ENCODE results near the gene TTC39A. TPM values are rescaled to one million over a fixed set of nuclear protein-coding genes. Genes with fewer than 3 reads are reported as not detected.

The TTC39A gene
- total and polyA plus RNA-seq, 4 donors: 16.6 to 46.8 (median 28.5) TPM

DNA sequence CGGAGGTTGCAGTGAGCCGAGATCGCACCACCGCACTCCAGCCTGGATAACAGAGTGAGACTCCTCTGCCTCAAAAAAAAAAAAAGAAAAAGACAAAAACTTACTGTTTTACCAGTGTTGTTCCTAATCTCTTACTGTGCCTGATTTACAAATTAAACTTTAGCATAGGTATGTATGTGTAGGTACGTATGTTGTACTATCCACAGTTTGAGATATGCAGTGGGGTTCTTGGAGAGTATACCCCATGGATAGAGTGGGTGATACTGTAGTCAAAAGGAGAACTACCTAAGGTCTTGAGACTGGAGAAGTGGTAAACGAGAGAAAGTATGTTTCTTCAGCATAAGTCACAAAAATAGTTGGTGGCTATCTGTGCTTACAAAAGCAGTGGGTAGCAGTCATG lies 55.7 kb downstream of the TTC39A start:
- peaks cover 4 to 17% (median 9%) of the 10 kb centered on the region in 4 donors for H3K36me3 ChIP-seq (ENCODE audit: control insufficient read depth in 4 of 4, insufficient read depth in 4 of 4, low read length in 4 of 4)
- no peak overlapping the region for H3K27ac ChIP-seq (ENCODE audit: low read depth in 1 of 2, low read length in 1 of 2)
- H3K27me3 ChIP-seq (ENCODE audit: control insufficient read depth in 3 of 3, insufficient read depth in 3 of 3, low read length in 2 of 3): no peaks in the 10 kb centered on the region
- H3K4me3 ChIP-seq: no peak overlapping the region
- no peak for DNase-seq
- no peaks in the 10 kb centered on the region for H3K9me3 ChIP-seq (ENCODE audit: control insufficient read depth in 4 of 4, insufficient read depth in 3 of 4, low read length in 3 of 4)
- H3K4me1 ChIP-seq (ENCODE audit: control insufficient read depth in 5 of 5, insufficient read depth in 5 of 5, low read length in 5 of 5): peaks cover 0 to 3% (median 0%) of the 10 kb centered on the region in 5 donors
- H3K9ac ChIP-seq (ENCODE audit: insufficient read depth in 1 of 2, low read length in 2 of 2): no peak overlapping the region
- ATAC-seq (ENCODE audit: insufficient read depth, low FRiP score): no peak
- TF ChIP-seq CTCF (IDR thresholded peaks at IDR 0.05; ENCODE audit: control extremely low read depth, extremely low read depth): no peak
- 88 to 92% methylated on average over 6 of the region's 6 CpGs for WGBS, 2 donors

- ATAC-seq (ENCODE audit: insufficient read depth, low FRiP score): no peak
- H3K4me3 ChIP-seq: no peak overlapping the region
- no peak for DNase-seq
- H3K27ac ChIP-seq (ENCODE audit: low read depth in 1 of 2, low read length in 1 of 2): no peak overlapping the region
- H3K9me3 ChIP-seq (ENCODE audit: control insufficient read depth in 4 of 4, insufficient read depth in 3 of 4, low read length in 3 of 4): no peaks in the 10 kb centered on the region
- no peak overlapping the region for H3K9ac ChIP-seq (ENCODE audit: insufficient read depth in 1 of 2, low read length in 2 of 2)
- peaks cover 4 to 17% (median 9%) of the 10 kb centered on the region in 4 donors for H3K36me3 ChIP-seq (ENCODE audit: control insufficient read depth in 4 of 4, insufficient read depth in 4 of 4, low read length in 4 of 4)
- TF ChIP-seq CTCF (IDR thresholded peaks at IDR 0.05; ENCODE audit: control extremely low read depth, extremely low read depth): no peak
- peaks cover 0 to 12% (median 0%) of the 10 kb centered on the region in 5 donors for H3K4me1 ChIP-seq (ENCODE audit: control insufficient read depth in 5 of 5, insufficient read depth in 5 of 5, low read length in 5 of 5)
- no peaks in the 10 kb centered on the region for H3K27me3 ChIP-seq (ENCODE audit: control insufficient read depth in 3 of 3, insufficient read depth in 3 of 3, low read length in 2 of 3)
Observed at GRCh38 chr1:51272916-51273315, 57.4 kb downstream of the TTC39A start.

DNA sequence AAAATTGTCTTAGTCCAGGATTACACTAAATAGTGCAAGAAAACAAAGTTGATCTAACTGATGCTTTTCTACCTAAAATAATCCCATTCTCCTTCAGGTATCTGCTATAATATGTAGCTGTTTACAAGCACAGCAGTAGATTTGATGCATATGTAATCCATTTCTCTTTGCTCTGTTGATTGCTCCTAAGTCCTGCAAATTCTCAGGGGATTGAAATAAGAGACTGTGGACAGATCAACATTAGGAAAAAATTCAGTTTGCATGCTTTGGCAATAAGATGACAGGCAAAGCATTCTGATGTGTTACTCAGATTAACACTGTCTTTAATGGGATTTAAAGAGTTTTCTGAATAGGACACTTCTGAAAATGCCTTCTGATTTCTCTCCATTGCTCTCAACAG lies 59.6 kb downstream of the TTC39A start:
- no peak overlapping the region for H3K27ac ChIP-seq (ENCODE audit: low read depth in 1 of 2, low read length in 1 of 2)
- no peaks in the 10 kb centered on the region for H3K9me3 ChIP-seq (ENCODE audit: control insufficient read depth in 4 of 4, insufficient read depth in 3 of 4, low read length in 3 of 4)

More for the DNA sequence above, 59.6 kb downstream of the TTC39A start:
- ATAC-seq (ENCODE audit: insufficient read depth, low FRiP score) (no peak), DNase-seq (no peak)
- H3K36me3 ChIP-seq (ENCODE audit: control insufficient read depth in 4 of 4, insufficient read depth in 4 of 4, low read length in 4 of 4): peaks cover 4 to 9% (median 9%) of the 10 kb centered on the region in 4 donors
- H3K4me1 ChIP-seq (ENCODE audit: control insufficient read depth in 5 of 5, insufficient read depth in 5 of 5, low read length in 5 of 5): peaks cover 0 to 16% (median 4%) of the 10 kb centered on the region in 5 donors
- no peak overlapping the region for H3K4me3 ChIP-seq
- TF ChIP-seq CTCF (IDR thresholded peaks at IDR 0.05; ENCODE audit: control extremely low read depth, extremely low read depth): no peak
- no peaks in the 10 kb centered on the region for H3K27me3 ChIP-seq (ENCODE audit: control insufficient read depth in 3 of 3, insufficient read depth in 3 of 3, low read length in 2 of 3)
- no peak overlapping the region for H3K9ac ChIP-seq (ENCODE audit: insufficient read depth in 1 of 2, low read length in 2 of 2)
